GM19240 (cell line): ENCODE measurements around the gene LRFN3.
"Not testable (repeated sequence)": the region's sequence is repeated elsewhere in the genome, so short reads cannot be mapped to it uniquely, and the experiment has no call there.

Experiments
- DNase-seq: peaks from one replicate; pipeline ENCODE4 v3.0.0; 2011; ENCODE audit warnings: low spot score; ENCODE audit not compliant: insufficient read length

LRFN3 gene

GRCh38 chr19:35905178-35905727, 30.9 kb upstream of the LRFN3 start:
- no peak for DNase-seq

- DNase-seq: no peak
Observed at GRCh38 chr19:35907377-35907745, 28.8 kb upstream of the LRFN3 start.

- no peak for DNase-seq
Observed at GRCh38 chr19:35908010-35908441, 28.1 kb upstream of the LRFN3 start, which contains the start of gene TYROBP. Gene TYROBP, minus strand, starts transcription at chr19:35908295. Its CDS starts 67 bp downstream, at chr19:35908228.

- DNase-seq: no peak
Observed at GRCh38 chr19:35908973-35909683, 27.0 kb upstream of the LRFN3 start.

- no peak for DNase-seq
Observed at GRCh38 chr19:35909684-35910035, 26.5 kb upstream of the LRFN3 start.

GRCh38 chr19:35910355-35910754, 25.8 kb upstream of the LRFN3 start:
- DNase-seq: not testable (repeated sequence)

GRCh38 chr19:35911173-35911572, 25.0 kb upstream of the LRFN3 start:
- DNase-seq: no peak

- no peak for DNase-seq
Observed at GRCh38 chr19:35911790-35912189, 24.4 kb upstream of the LRFN3 start.

GRCh38 chr19:35913589-35913988, 22.6 kb upstream of the LRFN3 start:
- DNase-seq: no peak

GRCh38 chr19:35915443-35915842, 20.7 kb upstream of the LRFN3 start:
- no peak for DNase-seq

- no peak for DNase-seq
Observed at GRCh38 chr19:35919306-35919705, 16.9 kb upstream of the LRFN3 start.

- no peak for DNase-seq
Observed at GRCh38 chr19:35921012-35921411, 15.2 kb upstream of the LRFN3 start.

- DNase-seq: no peak
Observed at GRCh38 chr19:35925501-35925900, 10.7 kb upstream of the LRFN3 start.

- no peak for DNase-seq
Observed at GRCh38 chr19:35928507-35928906, 7.7 kb upstream of the LRFN3 start.

- DNase-seq: no peak
Observed at GRCh38 chr19:35929876-35930275, 6.3 kb upstream of the LRFN3 start.

GRCh38 chr19:35931161-35931873, 4.9 kb upstream of the LRFN3 start:
- DNase-seq: peak; percentile 100

- DNase-seq: no peak
Observed at GRCh38 chr19:35931874-35932202, 4.3 kb upstream of the LRFN3 start.

GRCh38 chr19:35932291-35932936, 3.8 kb upstream of the LRFN3 start:
- DNase-seq: no peak

- no peak for DNase-seq
Observed at GRCh38 chr19:35936738-35937268, 629 bp downstream of the LRFN3 start.

GRCh38 chr19:35937345-35938281, 1.4 kb downstream of the LRFN3 start:
- DNase-seq: no peak
